B cell (primary cell): ENCODE results near the gene PRRT2. TPM values are rescaled to one million over a fixed set of nuclear protein-coding genes. Genes with fewer than 3 reads are reported as not detected.
"Not testable (repeated sequence)": the region's sequence is repeated elsewhere in the genome, so short reads cannot be mapped to it uniquely, and the experiment has no call there.

Experiments used
- ATAC-seq: fragments of 200-7000 bp; cut with Tn5 transposase; one replicate; pipeline ENCODE4 v1.10.0; 2021; ENCODE audit warnings: low read depth, mild to moderate bottlenecking, moderate number of reproducible peaks, moderate library complexity
- CTCF ChIA-PET: fragments of 350-600 bp; sonication (Branson Sonifier 250); formaldehyde crosslinking; loops from one replicate; lab custom pipeline; 2021; ENCODE audit warnings: antibody characterized with exemption, inconsistent platforms; lab: Charles Lee
- POLR2A ChIA-PET: fragments of 350-600 bp; sonication (Branson Sonifier 250); formaldehyde crosslinking; loops from one replicate; lab custom pipeline; 2021; ENCODE audit warnings: antibody characterized with exemption; lab: Charles Lee
- DNase-seq: peaks from one replicate; pipeline ENCODE4 v3.0.0; 2013
- H2AFZ ChIP-seq: 2 replicates; pipeline ENCODE4 v1.6.1; 2012; ENCODE audit warnings: mild to moderate bottlenecking, low read depth, low read length; ENCODE audit not compliant: insufficient read depth, poor library complexity, severe bottlenecking
- H3K27ac ChIP-seq, 2 donors: 1 replicate in 1 of 2; 2 replicates in 1 of 2; pipeline ENCODE4 v1.5.1; 2012 to 2013; ENCODE audit warnings: low read length in 2 of 2, mild to moderate bottlenecking in 2 of 2, moderate library complexity in 1 of 2
- H3K27me3 ChIP-seq, 4 experiments: fragments of 200-600 bp in 1 of 4; sonication (generic) in 1 of 4; replicated peaks in 1 of 4; 1 replicate in 2 of 4; 2 replicates in 2 of 4; pipeline versions ENCODE4 v1.6.1 to v1.7.0; 2013 to 2016; ENCODE audit warnings: low read length in 3 of 4, mild to moderate bottlenecking in 2 of 4, mixed read lengths in 1 of 4, moderate library complexity in 1 of 4; ENCODE audit not compliant: insufficient read depth in 4 of 4, control insufficient read depth in 3 of 4; ENCODE audit errors: control extremely low read depth in 1 of 4
- H3K36me3 ChIP-seq, 2 experiments: replicated peaks in 1 of 2; 1 replicate in 1 of 2; 2 replicates in 1 of 2; pipeline versions ENCODE4 v1.6.1 to v1.7.1; 2013; ENCODE audit warnings: low read length in 1 of 2; ENCODE audit not compliant: insufficient read depth in 2 of 2, control insufficient read depth in 1 of 2; ENCODE audit errors: control extremely low read depth in 1 of 2, extremely low read depth in 1 of 2
- H3K4me1 ChIP-seq, 2 donors: fragments of 200-600 bp in 1 of 2; sonication (generic) in 1 of 2; 1 replicate in 1 of 2; 2 replicates in 1 of 2; pipeline versions ENCODE4 v1.5.1 to v1.6.1; 2013 to 2017; ENCODE audit warnings: low read length in 2 of 2; ENCODE audit not compliant: control insufficient read depth in 2 of 2, insufficient read depth in 2 of 2
- H3K4me2 ChIP-seq: replicated peaks from 2 replicates; pipeline ENCODE3; 2012; ENCODE audit warnings: mild to moderate bottlenecking, low read depth, low read length; ENCODE audit not compliant: poor library complexity, severe bottlenecking
- H3K4me3 ChIP-seq, 5 experiments: fragments of 200-600 bp in 1 of 5; sonication (generic) in 1 of 5; 1 replicate in 3 of 5; 2 replicates in 2 of 5; pipeline versions ENCODE4 v1.5.1 to v1.7.0; 2011 to 2016; ENCODE audit warnings: low read length in 4 of 5, mild to moderate bottlenecking in 4 of 5, low read depth in 2 of 5, control low read depth in 1 of 5, moderate library complexity in 1 of 5; ENCODE audit not compliant: insufficient read depth in 1 of 5; ENCODE audit errors: control extremely low read depth in 1 of 5, extremely low read depth in 1 of 5
- H3K79me2 ChIP-seq: fragments of 200-600 bp; sonication (generic); one replicate; pipeline ENCODE4 v1.6.0; 2016; ENCODE audit warnings: low read length; ENCODE audit not compliant: control insufficient read depth, insufficient read depth
- H3K9ac ChIP-seq: fragments of 200-600 bp; sonication (generic); 2 replicates; pipeline ENCODE4 v1.6.1; 2017; ENCODE audit warnings: mild to moderate bottlenecking, low read length, moderate library complexity
- H3K9me3 ChIP-seq, 3 donors: one replicate each; pipeline versions ENCODE4 v1.6.1 to v1.7.1; 2013; ENCODE audit warnings: low read length in 2 of 3; ENCODE audit not compliant: control insufficient read depth in 2 of 3, insufficient read depth in 1 of 3; ENCODE audit errors: control extremely low read depth in 1 of 3
- H4K20me1 ChIP-seq: 2 replicates; pipeline ENCODE4 v1.6.0; 2012; ENCODE audit warnings: mild to moderate bottlenecking, low read length; ENCODE audit not compliant: insufficient read depth, control insufficient read depth, poor library complexity, severe bottlenecking
- H3K27ac Mint-ChIP-seq: one replicate; pipeline ENCODE4 v1.8.0; 2021; ENCODE audit warnings: mixed read lengths
- H3K27me3 Mint-ChIP-seq: one replicate; pipeline ENCODE4 v1.8.0; 2021; ENCODE audit warnings: mixed read lengths
- H3K4me1 Mint-ChIP-seq: one replicate; pipeline ENCODE4 v1.8.0; 2021; ENCODE audit warnings: mixed read lengths
- H3K4me3 Mint-ChIP-seq: one replicate; pipeline ENCODE4 v1.8.0; 2021; ENCODE audit warnings: mixed read lengths
- H3K9me3 Mint-ChIP-seq: one replicate; pipeline ENCODE4 v1.8.0; 2022; ENCODE audit warnings: mixed read lengths; ENCODE audit not compliant: insufficient read depth
- CTCF ChIP-seq: fragments of 200-600 bp; IDR thresholded peaks from one replicate; pipeline ENCODE4 v1.8.0; 2022; ENCODE audit warnings: antibody characterized with exemption, mild to moderate bottlenecking
- EZH2 ChIP-seq: IDR thresholded peaks from 2 replicates; pipeline ENCODE4 v1.6.1; 2012; ENCODE audit warnings: borderline replicate concordance, low read depth, mild to moderate bottlenecking, moderate library complexity, low read length; ENCODE audit not compliant: insufficient read depth, poor library complexity, severe bottlenecking
- WGBS: methylation state at CpG from one replicate; pipeline ENCODE4 v1.1.5; 2013; ENCODE audit warnings: missing lambda C conversion rate; ENCODE audit not compliant: insufficient coverage; 5-methylcytosine and 5-hydroxymethylcytosine counted together
- intact Hi-C: fragments of 100-400 bp; cut with micrococcal nuclease; formaldehyde crosslinking; loops from one replicate; pipeline ENCODE4 v1.10.0; 2022
- polyA plus RNA-seq: library from polyadenylated mRNA; depleted of rRNA; stranded (reverse); fragments of >200 nt; gene quantifications from 2 replicates; pipeline ENCODE4 v1.2.3, GENCODE V29; 2012
- total RNA-seq, 2 donors: library from RNA; stranded (reverse); fragments of 120-200 nt in 1 of 2; gene quantifications; 1 replicate in 1 of 2; 2 replicates in 1 of 2; pipeline versions ENCODE4 v1.2.3 to v1.2.4, GENCODE V29; 2013 to 2022

The PRRT2 gene
- total and polyA plus RNA-seq, 2 donors (not counting 1 experiment from before 2014, with no cell fraction given), result 0.79 to 3.1 TPM

DNA sequence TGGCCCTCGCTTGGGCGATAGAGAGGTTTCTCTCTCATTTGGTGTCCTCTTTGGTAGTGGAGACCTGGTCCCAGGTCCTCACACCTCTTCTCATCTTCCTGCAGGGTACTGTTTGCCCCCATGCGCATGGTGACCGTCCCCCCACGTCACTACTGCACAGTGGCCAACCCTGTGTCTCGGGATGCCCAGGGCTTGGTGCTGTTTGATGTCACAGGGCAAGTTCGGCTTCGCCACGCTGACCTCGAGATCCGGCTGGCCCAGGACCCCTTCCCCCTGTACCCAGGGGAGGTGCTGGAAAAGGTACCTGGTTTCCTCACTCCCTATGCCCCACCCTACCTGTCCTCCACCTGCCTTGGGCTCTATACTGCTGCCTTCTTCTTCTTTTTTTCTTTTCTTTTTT, 18.8 kb downstream of the PRRT2 start:
- H3K4me1 Mint-ChIP-seq, result peaks cover 4% of the 10 kb centered on the region
- peaks cover 51% of the 10 kb centered on the region for H3K79me2 ChIP-seq
- H3K9ac ChIP-seq, result no peak overlapping the region
- no peak overlapping the region for H3K27ac Mint-ChIP-seq
- ChIA-PET CTCF (no interaction called here), POLR2A (no interaction called here)
- no peaks in the 10 kb centered on the region for H3K9me3 ChIP-seq
- H3K9me3 Mint-ChIP-seq, result no peaks in the 10 kb centered on the region
- H3K4me3 Mint-ChIP-seq, result no peak overlapping the region
- DNase-seq (no peak), ATAC-seq (no peak)
- peaks cover 57% of the 10 kb centered on the region for H4K20me1 ChIP-seq
- TF ChIP-seq CTCF, result no peak
- TF ChIP-seq EZH2, result no peak
- H3K27me3 Mint-ChIP-seq, result no peaks in the 10 kb centered on the region
- peaks cover 3 to 46% of the 10 kb centered on the region in 2 experiments for H3K36me3 ChIP-seq
- no peaks in the 10 kb centered on the region for H3K27me3 ChIP-seq
- intact Hi-C loops, result no loop called here
- no peaks in the 10 kb centered on the region for H3K4me1 ChIP-seq
- H3K4me2 ChIP-seq, result no peak overlapping the region
- no peak overlapping the region for H3K27ac ChIP-seq
- 98% methylated on average over 10 of the region's 11 CpGs for WGBS
- H3K4me3 ChIP-seq, result no peak overlapping the region
- H2AFZ ChIP-seq, result no peak overlapping the region

DNA sequence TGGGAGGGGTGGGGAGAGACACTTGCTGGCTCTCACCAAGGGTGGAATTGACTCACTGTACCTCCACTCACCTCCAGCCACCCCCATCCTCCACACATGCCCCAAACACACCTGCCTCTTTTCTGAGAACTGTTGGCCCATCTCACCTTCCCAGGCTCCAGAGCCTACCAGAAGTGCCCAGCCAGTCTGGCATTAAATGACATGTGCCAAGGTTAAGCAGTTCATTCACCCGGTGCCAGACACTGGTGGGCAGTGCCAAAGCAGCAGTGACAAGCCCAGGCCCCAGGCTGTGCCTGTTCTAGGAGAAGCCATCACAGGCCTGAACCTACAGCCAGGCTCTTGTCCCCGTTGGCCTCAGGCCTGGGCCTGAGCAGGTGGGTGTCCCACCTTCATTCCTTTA, 19.5 kb downstream of the PRRT2 start:
- Histone ChIP-seq H3K27ac (no peak overlapping the region), H2AFZ (no peak overlapping the region), H3K4me2 (no peak overlapping the region), H3K27me3 (no peaks in the 10 kb centered on the region), H3K36me3 (peaks cover 3 to 49% of the 10 kb centered on the region in 2 experiments), H3K4me1 (no peaks in the 10 kb centered on the region), H3K79me2 (peaks cover 44% of the 10 kb centered on the region), H3K9me3 (no peaks in the 10 kb centered on the region), H3K4me3 (no peak overlapping the region), H3K9ac (no peak overlapping the region), H4K20me1 (peaks cover 51% of the 10 kb centered on the region)
- TF ChIP-seq EZH2, result no peak
- no peak for TF ChIP-seq CTCF
- Mint-ChIP-seq H3K4me3 (no peak overlapping the region), H3K4me1 (peaks cover 4% of the 10 kb centered on the region), H3K9me3 (no peaks in the 10 kb centered on the region), H3K27me3 (no peaks in the 10 kb centered on the region), H3K27ac (no peak overlapping the region)
- POLR2A ChIA-PET, result no interaction called here
- intact Hi-C loops, result no loop called here
- 100% methylated on average over 1 of the region's 2 CpGs for WGBS
- CTCF ChIA-PET, result no interaction called here
- ATAC-seq, result no peak
- DNase-seq, result no peak

- H3K27ac Mint-ChIP-seq, H3K4me3 ChIP-seq, H2AFZ ChIP-seq, DNase-seq, H3K4me1 Mint-ChIP-seq, H3K4me1 ChIP-seq, H3K27ac ChIP-seq, H3K4me3 Mint-ChIP-seq, H3K27me3 ChIP-seq, H3K9me3 Mint-ChIP-seq, intact Hi-C loops, H3K9ac ChIP-seq, H3K9me3 ChIP-seq, H3K4me2 ChIP-seq, H3K27me3 Mint-ChIP-seq, ATAC-seq: not testable (repeated sequence)
- Histone ChIP-seq H3K36me3 (peaks cover 4 to 57% of the 10 kb centered on the region in 2 experiments), H3K79me2 (peaks cover 27% of the 10 kb centered on the region), H4K20me1 (peaks cover 35% of the 10 kb centered on the region)
- WGBS, result no CpG with 5 or more reads among the region's 4 CpGs
- CTCF ChIA-PET, result interaction anchor here (0.7 to 0.9 kb wide), 3 partner anchors 26 to 526 kb away, joined by 3 to 6 read pairs (median 3); no protein-coding TSS in a partner anchor
- POLR2A ChIA-PET, result interaction anchor here (0.7 kb wide), 1 partner anchor 26 kb away, joined by 5 read pairs; no protein-coding TSS in a partner anchor
These were observed 21.2 kb downstream of the PRRT2 start for GRCh38 chr16:29833219-29833618.
